Measurements from ENCODE around the gene SOX8.

SOX8 gene

DNA sequence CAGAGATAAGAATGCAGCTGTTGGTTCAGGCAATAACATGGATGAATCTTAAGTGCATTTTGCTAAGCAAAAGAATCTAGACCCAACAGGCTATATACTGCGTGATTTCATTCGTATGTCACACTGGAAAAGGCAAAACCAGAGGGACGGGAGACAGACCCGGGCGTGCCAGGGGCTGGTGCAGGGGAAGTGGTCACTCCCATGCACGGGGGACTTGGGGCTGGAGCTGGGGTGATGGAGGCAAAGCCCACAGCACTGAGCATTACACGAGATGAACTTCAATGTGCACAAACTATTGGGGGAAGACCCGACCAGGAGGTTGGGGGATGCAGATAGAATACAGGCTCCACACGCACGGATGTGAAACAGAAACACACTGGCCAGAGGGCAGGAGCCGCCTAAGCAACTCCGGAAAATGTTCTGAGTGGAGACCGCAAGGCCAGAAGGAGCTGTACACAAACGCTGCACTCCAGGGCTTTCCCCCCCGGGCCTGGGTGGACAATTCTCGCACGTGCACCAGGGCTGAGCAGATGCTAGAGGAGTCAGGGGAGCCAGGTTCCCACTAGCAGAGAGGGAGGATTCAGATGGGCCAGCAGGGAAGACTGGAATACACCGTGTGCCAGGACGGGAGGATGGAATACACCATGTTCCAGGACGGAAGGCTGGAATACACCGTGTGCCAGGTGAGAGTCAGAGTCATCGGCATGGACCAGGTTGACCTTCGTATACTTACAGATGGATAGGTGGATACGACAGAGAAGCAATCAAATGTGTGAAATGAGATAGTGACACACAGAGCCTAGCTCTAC is 22.1 kb upstream of the SOX8 start:
- DNase-seq: no peak

DNA sequence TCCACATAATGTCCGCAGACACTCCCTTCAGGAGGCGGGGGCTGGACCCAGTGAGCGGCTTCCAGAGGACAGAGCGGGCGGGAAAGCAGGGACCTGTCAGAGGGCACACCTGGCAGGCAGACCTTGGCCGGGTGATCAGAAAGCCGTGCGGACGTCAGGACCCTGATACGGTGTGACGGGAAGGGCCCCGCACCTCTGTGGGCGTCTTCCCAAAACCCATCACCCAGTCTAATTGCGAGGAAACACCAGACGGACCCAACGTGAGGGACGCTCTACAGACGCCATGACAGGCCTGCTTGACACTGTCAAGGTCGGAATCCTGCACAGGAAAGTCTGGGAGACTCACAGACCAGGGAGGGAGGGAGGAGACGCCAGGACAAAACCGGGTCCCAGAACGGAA is 19.2 kb upstream of the SOX8 start:
- no peak for DNase-seq

DNA sequence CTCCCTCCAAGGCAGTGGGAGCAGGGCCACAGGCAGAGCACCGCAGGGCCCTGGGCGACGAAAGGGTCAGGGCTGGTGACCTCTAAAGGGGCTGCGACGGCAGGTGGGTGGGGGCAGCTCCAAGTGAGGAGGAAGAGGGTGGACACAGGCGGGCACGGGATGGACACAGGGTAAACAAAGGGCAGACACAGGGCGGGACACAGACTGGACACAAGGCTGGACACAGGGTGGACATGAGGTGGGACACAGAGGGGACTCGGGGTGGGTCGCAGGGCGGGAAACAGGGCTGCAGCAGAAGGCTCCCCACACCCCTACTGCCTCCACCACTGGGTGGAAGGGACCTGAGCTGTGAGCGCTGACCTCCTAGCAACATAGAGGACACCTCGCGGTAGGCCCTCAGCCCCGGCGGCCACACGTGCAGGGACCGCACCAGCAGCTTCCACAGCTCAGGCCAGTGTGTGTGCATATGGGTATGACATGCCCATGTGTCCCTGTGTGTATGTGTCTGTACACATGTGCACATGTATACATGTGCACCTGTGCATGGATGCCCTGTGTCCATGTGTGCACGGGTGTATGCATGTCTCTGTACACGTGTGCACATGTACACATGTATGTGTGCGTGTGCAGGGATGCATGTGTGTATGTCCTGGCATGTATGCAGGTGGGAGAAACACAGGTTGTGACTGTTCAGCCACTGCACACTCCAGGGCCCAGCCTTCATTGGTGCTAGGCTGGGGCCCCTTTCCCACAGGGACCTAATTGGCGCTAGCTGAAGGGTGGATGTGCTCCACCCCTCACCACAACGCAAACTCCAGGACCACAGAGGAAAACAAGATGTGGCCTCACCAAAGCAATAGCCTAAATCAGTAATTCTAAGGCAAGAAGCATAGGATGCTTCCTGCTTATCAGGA is 18.4 kb upstream of the SOX8 start:
- no peak for DNase-seq

DNA sequence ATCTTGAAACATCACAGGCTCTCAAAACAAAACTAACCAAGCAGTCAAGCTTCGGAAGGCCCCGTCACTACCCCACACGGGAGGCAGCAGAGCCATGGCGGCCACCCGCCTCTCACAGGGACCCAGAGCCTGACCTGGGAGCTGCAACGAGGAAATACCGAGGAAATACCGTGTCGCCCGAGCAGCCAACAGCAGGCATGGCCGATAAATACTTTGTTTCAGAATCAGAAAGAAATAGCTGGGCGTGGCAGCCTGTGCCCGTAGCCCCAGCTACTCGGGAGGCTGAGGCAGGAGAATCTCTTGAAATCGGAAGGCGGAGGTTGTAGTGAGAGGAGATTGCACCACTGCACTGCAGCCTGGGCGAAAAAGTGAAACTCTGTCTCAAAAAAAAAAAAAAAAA is 17.7 kb upstream of the SOX8 start:
- no peak for DNase-seq

DNA sequence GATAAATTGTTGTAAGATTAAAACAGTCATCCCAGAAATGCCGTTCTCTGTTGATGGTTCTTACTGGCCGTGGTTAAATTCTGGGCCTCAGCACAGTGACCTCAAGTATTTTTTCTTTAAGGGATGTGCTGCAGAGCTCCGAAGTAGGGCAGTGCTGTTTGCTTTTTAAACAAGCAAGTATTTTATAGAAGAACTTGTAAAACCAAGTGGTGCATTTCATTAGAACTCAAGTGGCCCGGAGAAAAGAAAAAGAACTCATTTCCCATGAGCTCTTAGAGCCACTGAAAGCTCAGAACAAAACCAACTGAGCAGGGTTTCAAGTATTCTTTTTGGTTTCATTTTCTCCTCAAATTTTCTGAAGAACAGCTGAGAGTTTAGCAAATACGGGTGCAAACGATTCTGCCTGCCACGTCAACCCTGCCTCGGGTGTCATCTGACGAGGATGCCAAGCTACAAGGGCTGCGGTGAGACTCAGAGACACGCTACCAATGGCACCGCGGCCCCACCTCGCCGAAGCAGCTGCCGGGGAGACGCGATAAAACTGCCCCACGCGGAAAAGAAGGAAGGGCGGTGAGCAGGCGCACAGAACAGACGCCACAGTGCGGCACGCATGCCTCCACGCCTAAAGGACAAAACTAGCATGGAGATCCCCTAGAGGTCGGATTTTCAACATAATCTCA is 17.1 kb upstream of the SOX8 start:
- peak; percentile 58 for DNase-seq

DNA sequence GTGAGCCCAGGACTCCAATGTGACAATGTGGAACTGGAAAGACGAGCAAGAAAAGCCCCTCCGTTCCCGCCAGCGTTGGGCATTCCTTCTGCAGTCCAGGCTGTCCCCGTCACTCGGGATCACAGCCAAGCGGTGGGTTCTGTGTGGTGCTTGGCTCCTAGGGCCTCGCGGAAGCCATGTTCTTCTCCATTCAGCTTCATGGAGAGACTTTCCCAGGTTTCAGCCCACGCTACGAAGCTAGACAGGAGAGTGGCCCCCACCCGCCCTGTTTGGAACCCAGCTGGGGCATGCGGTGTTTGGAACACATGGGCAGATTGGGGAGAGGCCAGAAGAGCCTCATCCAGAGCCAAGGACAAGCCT is 16.6 kb upstream of the SOX8 start:
- no peak for DNase-seq

DNA sequence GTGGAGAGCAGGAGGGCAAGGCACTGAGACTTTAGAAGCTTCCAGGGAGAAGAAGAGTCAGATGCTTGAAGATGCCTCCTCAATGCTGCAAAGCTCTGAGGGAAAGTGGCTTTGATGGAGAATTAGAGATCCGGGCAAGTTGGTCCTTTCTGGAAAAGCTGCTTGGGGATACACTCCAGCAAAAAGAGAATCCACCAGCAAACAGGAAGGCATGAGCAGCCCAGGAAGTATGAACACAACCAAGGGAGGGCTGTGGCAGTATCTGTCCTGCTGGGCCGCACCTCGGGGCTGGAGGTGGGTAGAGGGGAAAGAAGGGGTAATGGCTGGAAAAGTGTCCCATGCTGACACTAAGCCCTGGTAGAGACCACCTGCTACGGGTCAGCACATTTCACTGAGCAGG is 16.1 kb upstream of the SOX8 start:
- no peak for DNase-seq

DNA sequence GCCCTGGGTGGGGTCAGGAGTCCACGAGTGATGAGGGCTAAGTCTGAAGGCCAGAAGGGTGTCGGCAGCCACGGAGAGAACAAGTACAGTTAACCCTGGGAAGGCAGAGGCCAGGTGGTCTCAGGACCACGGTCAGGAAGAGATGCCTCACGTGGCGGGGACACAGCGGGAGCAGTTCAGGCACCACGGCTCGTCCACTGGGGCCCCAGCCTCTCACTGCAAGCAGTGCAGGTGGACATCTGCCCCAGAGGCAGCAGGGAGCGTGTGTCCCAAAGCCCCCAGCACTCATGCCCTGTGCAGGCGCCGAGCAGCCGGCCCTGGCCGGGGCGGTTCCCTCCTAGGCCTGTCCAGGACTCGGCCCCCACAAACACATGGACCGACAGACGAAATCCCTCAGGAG is 15.5 kb upstream of the SOX8 start:
- no peak for DNase-seq

DNA sequence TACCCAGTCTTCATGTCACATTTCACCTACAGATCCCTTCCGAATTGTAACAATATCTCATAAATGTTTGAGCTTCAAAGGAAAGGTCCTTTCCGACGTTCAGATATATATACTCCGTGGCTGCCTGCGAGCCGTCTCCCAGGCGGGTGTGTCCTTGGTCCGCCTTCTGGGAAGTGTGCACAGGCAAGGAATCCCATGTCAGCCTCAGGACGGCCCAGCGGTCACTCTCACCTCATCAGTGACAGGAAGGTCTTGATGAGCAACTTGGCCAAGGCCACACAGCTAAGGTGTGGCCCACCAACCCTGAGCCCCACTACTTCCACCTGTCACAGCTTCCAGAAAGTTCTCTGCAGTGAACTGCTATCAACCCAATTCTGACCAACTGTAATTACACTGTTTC is 15.1 kb upstream of the SOX8 start:
- DNase-seq: no peak

DNA sequence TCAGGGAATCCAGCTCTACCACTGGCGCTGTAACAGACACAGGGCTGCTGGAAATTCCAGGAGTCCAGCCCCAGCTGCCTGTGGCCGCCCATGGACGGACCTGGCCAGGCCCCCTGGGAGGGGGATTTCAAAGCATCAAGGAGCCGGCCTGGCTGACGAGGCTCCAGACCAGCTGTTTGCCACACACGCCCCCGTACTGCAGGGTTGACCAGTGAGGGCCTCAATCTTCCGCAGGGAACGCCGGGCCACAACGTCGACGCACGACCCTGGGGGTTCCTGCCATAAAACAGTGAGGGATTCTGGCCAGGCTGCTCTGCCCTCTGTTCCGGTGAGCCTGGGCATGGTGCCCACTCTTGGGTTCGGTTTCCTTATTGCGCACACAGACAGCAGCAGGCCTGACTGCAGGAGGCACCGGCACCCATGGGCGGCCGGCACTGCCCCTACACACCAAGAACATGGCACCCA is 14.5 kb upstream of the SOX8 start:
- DNase-seq: no peak

DNA sequence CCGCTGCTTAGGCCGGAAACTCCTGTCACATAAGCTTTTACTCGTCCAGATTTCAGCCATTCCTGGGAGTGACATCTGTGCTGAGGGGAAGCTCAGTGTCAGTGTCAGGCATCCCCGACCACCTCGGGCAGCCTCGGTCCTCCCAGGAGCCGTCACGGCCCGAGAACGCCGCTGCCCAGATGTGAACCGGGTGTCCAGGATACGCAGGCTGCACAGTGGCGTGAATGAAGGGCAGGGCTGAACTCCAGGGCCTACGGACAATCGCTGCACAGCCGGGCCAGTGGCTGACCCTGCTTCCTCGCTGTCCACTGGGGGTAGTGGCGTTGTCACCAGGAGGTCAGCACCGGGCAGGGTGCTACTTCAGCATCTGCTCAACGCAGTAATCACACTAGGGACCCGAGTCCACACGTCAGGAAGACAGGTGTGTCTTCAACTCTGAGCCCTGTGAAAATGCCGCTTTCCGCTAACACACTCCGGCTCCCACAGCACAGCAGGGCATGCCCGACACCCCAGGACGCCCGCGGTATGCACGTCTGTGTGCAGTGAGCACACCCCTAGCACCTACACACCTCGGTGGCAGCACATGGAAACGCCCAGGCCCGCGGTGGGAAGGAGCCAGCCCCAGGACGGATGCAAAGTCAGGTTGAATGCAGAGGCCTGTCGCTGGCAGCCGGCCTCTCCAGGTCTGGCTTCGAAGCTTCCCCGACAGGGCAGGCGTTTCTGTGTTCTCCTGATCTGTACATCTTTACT is 13.8 kb upstream of the SOX8 start:
- no peak for DNase-seq

DNA sequence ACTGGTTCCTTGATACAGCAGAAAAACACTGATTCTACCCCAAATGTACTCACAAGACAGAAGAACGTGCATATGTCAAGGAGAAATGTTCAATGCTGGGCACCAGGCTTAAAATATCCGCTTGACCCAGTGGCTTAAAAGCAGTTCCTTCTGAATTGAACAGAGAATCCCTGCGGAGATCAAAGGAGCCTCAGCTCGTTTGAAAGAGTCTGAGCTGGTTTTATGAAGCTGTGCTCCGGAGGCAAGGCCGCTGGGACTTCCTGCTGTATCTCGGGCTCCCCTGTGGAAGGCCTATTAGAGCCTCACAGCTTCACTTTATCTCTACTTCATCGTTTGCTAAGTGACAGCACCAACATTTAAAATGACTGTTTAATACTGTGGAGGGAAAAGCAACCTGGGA is 12.9 kb upstream of the SOX8 start:
- DNase-seq: no peak

DNA sequence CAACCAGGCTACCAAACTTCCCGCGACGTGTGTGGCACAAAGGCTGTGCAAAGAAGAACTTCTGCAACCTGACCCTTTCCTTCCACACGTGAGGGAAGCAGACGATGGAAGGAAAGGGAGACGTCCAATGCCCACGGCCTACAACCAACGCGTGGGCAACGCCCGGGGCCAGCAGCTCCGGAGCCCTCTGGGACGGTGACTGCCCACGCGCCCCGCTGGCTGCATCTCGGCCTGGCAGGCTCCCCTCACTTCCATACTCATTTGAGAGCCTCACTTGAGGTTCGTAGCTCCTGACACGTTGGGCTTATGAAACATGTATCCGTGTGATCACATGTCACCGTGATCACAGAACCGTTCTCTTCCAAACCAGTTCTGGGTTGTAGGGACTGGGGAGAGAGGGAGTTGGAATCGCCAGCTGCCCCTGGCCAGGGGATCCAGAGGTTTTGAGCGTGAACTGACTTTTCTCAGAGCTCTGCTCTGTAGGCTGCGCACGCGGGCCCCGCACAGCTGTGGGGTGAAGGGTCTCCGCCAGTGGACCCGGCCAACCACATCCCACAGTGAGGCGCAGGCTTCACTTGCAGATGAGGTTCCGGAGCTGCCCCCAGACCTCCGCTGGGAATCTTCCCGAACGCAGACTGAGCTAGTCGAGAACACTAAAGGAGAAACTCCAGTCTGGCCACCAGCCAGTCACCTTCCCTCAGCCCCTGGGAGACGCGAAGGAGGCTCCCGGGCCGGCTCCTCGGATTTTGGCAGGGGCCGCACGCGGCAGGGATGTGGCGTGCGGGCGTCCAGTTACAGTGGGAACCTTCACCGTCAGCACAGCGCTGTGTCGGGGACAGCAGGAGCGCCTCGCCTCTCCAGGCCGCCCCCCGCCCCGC is 11.8 kb upstream of the SOX8 start:
- DNase-seq: peak; percentile 28

DNA sequence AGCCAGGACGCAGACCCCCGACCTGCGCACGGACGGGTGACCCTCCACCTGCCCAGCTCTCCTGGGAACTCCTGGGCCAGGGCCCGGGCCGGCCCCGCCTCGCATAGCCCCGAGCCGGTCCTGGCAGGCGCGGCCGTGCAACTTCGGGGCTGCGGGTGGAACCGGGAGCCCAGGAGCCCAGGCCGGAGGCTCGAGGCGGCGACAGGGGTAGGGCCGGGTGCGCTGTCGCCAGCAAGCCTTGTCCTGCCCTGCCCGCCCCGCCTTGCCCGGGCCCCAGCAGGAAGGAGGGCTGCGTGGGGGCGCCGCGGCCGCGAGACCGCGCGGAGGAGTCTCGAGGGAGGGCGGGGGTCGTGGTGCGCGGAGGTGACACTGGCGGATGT is 11.2 kb upstream of the SOX8 start:
- DNase-seq: no peak

DNA sequence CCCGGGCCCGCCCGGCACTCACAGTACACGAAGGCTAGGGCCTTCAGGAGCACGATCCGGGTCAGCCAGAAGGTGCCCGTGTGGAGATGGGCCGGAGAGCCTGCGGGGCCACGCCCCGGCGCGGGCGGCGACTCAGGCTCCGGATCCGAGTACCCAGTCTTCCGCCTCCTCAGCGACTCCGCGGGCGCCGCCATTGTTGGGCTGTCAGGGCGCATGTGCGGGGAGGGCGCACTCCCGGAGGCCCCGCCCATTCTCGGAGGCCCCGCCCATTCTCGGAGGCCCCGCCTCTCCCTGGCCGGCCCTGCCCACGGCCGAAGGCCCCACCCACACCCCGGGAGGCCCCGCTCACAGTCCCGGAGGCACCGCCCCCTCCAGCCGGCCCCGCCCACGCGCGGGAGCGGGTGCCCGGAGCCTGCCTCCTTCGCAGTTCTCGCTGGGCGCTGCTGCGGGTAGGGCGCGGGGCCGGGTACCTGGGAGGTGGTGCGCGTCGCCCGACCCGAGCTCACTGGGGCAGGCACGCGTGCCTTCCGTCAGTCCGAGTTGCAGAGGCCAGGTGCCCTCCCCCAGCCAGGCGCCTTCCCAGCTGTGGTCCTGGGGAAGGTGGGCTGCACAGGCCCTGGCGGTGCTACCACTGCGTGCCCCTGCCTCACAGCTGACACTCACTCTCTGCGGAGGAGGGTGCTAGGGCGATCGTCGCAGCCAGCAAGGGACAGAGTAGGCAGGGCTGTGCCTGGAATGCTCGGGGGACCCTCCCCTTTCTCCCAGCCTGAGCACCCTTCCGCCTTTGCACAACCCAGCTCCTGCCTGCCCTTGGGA is 10.6 kb upstream of the SOX8 start, which contains the start of gene LMF1:
Gene LMF1, minus strand, starts transcription at position 219 of the 816 bp plus-strand sequence. Its CDS starts 4 bp downstream, at position 215.
- peak; percentile 89 for DNase-seq

DNA sequence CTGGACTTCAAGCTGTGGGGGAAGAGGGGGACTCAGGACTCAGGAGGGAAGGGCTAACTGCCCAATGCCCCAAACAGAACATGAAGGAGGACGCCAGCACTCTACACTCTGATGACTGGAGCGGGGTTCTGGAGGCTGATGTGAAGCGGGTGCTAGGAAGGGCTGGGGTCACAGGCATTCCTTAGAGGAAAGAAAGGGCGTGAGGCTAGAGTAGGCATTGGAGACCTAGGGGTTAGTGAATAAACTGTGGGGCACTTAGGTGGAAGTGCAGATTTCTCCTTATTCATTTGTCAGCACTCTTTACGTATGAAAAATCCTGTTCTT is 10.0 kb upstream of the SOX8 start:
- no peak for DNase-seq

DNA sequence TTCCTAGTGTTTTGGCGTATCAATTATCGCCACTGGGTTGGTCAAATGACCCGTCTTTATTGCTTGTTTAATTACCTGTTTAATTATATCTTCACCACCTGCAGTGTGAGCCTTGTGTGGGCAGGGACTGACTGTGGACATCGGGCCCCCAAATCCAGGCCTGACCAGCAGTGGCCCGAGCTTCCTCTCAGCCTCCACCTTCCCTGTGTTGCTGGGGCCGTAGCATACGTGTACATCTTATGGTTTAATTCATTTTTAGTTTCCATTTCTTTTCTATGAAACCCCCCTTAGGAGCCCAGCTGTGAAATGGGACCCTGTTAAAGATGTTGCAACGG is 9.6 kb upstream of the SOX8 start:
- DNase-seq: no peak

DNA sequence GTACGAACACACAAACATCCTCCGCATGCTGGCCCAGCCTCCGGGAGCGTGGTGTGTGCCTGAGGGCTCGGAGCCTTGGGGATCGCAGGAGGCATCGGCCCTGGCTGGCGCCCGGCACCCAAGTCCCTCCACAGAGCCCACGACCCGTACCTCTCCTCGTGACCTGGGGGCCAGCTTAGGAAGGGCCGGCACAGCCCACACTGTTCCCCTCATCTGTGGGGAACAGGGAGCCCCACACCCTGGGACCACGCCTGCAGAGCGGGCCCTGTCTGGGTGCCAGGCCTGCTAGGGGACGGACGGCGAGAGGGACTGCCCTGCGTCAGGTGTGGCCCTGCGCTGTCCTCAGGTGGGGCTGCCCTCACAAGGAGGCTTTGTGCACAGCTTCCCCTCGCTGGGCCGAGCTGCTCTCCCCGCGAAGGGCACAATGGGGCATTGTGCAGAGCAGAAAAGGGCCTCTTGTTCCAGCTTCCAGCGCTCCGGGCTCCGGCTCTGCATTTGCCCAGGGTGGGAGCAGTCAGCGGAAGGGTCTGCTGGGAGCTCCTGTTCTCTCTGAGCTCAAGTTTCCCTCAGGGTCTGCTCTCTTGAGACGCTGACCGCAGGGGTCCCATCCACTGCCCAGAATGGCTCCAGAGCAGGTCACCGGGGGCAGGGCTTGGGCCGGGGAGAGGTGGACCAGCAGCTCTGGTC is 9.1 kb upstream of the SOX8 start:
- no peak for DNase-seq

DNA sequence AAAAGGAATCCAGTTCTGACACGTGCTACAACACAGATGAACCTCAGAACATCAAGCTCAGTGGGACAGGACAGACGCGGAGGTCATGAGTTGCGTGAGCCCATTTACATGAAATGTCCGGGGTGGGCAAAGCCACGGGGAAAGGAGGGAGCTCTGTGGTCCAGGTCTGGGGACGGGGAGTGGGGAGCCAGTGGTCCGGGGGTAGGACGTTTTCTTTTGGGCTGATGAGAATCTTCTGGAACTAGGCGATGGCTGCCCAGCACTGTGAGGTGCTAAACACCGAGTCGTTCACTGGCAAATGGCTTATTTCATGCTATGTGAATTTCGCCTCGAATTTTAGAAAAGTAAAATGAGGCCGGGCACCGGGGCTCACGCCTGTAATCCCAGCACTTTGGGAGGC is 8.2 kb upstream of the SOX8 start:
- no peak for DNase-seq

DNA sequence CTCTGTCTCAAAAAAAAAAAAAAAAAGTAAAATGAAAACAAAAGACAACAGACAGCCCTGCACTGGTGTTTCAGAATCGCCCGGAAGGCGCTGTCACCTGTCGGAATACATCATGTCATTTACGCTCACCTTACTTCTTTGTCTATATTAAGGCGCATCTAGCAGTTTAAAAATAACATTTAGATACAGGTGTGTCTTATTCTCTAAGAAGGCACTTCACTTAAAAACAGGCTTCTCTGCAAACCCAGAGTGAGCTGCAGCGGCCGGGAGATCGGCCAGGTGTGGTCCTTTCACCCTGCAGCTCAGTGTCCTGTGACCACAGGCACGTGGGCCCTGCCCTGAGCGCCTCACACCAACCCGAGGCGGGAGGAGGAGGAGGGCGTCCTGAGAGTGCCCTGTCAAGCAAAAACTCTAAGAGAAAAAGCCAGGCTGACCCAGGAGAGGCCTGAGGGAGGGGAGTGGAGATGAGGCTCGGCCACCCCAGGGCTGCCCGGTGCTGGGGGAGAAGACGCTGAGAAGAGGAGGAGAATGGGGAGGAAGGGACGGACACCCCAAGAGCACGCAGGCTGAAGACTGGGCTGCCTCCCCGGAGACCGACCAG is 7.5 kb upstream of the SOX8 start:
- DNase-seq: no peak

All from EL (cell line).